ENCODE data around the gene FBN2. TPM values are rescaled to one million over a fixed set of nuclear protein-coding genes. Genes with fewer than 3 reads are reported as not detected.

FBN2 gene
- polyA plus RNA-seq, 1 donor from 2014 or later, result 1.6 TPM

DNA sequence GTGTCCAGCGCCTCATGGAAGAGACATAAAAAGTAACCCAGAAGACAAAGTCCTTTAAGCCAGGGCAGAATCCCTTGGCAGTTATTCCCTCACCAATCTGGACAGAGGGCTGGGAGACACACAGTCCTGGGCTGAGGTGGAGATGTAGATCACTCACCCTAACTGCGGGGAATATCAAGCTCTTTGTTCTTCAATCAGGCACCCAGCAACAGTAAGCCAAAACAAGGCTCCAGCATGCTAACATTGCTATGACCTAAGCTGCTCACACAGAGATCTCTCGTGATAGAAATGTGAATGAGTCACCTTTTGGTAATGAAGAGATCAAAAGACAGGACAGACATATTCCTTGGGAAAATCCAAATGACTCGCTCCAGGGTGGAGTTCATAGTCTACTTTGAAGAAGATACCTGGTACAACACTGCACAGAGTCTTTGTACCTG is 101.3 kb downstream of the FBN2 start:
- no peaks in the 10 kb centered on the region for H3K27me3 ChIP-seq (ENCODE audit: insufficient read depth, low read depth, low read length)
- no peak overlapping the region for H2AFZ ChIP-seq (ENCODE audit: low read depth, low read length)
- no peaks in the 10 kb centered on the region for H3K36me3 ChIP-seq (ENCODE audit: insufficient read depth, low read length)
- no peaks in the 10 kb centered on the region for H3F3A ChIP-seq (ENCODE audit: insufficient read depth, low read length, poor library complexity, severe bottlenecking)
- H3K4me2 ChIP-seq (ENCODE audit: low read length), result no peak overlapping the region
- H3K79me2 ChIP-seq (replicated peaks; ENCODE audit: insufficient read depth, low read length), result no peaks in the 10 kb centered on the region
- TF ChIP-seq EP300 (conservative IDR thresholded peaks at IDR 0.05; ENCODE audit: poor library complexity, severe bottlenecking) (no peak), TAF1 (IDR thresholded peaks at IDR 0.05; ENCODE audit: low read depth) (no peak), EZH2 (IDR thresholded peaks at IDR 0.05; ENCODE audit: borderline replicate concordance, insufficient read depth, low read length, poor library complexity, severe bottlenecking) (no peak), RAD21 (conservative IDR thresholded peaks at IDR 0.05) (no peak), POLR2AphosphoS5 (IDR thresholded peaks at IDR 0.05) (no peak), SMC3 (conservative IDR thresholded peaks at IDR 0.05; ENCODE audit: poor library complexity) (no peak), MXI1 (conservative IDR thresholded peaks at IDR 0.05; ENCODE audit: poor library complexity, severe bottlenecking) (no peak)
- TF ChIP-seq, protein P1, sequence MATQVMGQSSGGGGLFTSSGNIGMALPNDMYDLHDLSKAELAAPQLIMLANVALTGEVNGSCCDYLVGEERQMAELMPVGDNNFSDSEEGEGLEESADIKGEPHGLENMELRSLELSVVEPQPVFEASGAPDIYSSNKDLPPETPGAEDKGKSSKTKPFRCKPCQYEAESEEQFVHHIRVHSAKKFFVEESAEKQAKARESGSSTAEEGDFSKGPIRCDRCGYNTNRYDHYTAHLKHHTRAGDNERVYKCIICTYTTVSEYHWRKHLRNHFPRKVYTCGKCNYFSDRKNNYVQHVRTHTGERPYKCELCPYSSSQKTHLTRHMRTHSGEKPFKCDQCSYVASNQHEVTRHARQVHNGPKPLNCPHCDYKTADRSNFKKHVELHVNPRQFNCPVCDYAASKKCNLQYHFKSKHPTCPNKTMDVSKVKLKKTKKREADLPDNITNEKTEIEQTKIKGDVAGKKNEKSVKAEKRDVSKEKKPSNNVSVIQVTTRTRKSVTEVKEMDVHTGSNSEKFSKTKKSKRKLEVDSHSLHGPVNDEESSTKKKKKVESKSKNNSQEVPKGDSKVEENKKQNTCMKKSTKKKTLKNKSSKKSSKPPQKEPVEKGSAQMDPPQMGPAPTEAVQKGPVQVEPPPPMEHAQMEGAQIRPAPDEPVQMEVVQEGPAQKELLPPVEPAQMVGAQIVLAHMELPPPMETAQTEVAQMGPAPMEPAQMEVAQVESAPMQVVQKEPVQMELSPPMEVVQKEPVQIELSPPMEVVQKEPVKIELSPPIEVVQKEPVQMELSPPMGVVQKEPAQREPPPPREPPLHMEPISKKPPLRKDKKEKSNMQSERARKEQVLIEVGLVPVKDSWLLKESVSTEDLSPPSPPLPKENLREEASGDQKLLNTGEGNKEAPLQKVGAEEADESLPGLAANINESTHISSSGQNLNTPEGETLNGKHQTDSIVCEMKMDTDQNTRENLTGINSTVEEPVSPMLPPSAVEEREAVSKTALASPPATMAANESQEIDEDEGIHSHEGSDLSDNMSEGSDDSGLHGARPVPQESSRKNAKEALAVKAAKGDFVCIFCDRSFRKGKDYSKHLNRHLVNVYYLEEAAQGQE (IDR thresholded peaks at IDR 0.05; ENCODE audit: borderline replicate concordance), result no peak
- TF ChIP-seq, protein P2, sequence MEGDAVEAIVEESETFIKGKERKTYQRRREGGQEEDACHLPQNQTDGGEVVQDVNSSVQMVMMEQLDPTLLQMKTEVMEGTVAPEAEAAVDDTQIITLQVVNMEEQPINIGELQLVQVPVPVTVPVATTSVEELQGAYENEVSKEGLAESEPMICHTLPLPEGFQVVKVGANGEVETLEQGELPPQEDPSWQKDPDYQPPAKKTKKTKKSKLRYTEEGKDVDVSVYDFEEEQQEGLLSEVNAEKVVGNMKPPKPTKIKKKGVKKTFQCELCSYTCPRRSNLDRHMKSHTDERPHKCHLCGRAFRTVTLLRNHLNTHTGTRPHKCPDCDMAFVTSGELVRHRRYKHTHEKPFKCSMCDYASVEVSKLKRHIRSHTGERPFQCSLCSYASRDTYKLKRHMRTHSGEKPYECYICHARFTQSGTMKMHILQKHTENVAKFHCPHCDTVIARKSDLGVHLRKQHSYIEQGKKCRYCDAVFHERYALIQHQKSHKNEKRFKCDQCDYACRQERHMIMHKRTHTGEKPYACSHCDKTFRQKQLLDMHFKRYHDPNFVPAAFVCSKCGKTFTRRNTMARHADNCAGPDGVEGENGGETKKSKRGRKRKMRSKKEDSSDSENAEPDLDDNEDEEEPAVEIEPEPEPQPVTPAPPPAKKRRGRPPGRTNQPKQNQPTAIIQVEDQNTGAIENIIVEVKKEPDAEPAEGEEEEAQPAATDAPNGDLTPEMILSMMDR (IDR thresholded peaks at IDR 0.05; ENCODE audit: poor library complexity, severe bottlenecking), result no peak
- no peak overlapping the region for H3K4me3 ChIP-seq (ENCODE audit: low read length)
- no peaks in the 10 kb centered on the region for H3K9me3 ChIP-seq (ENCODE audit: low read length)
- H3K27ac ChIP-seq (ENCODE audit: low read length), result no peak overlapping the region
- H3K9ac ChIP-seq (ENCODE audit: low read length), result no peak overlapping the region
- H4K20me1 ChIP-seq (ENCODE audit: insufficient read depth), result no peaks in the 10 kb centered on the region
- no peaks in the 10 kb centered on the region for H3K9me2 ChIP-seq (ENCODE audit: insufficient read depth, low read length)

DNA sequence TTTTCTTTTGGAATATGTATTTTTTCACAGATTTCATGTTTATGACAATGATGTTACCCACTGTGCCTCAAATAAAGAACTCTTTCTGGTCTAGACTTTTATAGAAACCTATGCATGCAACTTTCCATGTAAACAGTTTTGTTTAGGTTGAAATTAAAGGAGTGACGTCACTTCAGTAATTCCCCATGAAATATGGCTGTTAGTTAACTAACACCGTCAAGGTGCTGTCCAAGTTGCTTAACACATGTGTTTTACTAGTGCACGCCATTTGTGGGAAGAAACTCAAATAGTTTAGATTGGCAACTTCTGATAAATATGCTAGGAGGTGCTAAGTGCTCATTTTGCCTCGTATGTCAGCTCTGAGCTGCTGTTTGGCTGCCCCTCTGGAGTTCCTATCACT is 102.2 kb downstream of the FBN2 start:
- Histone ChIP-seq H3K9me2 (ENCODE audit: insufficient read depth, low read length) (no peaks in the 10 kb centered on the region), H4K20me1 (ENCODE audit: insufficient read depth) (no peaks in the 10 kb centered on the region), H3K4me3 (ENCODE audit: low read length) (no peak overlapping the region), H3K9ac (ENCODE audit: low read length) (no peak overlapping the region), H3K4me2 (ENCODE audit: low read length) (no peak overlapping the region), H3K36me3 (ENCODE audit: insufficient read depth, low read length) (no peaks in the 10 kb centered on the region), H3K9me3 (ENCODE audit: low read length) (no peaks in the 10 kb centered on the region), H3F3A (ENCODE audit: insufficient read depth, low read length, poor library complexity, severe bottlenecking) (no peaks in the 10 kb centered on the region), H3K79me2 (replicated peaks; ENCODE audit: insufficient read depth, low read length) (no peaks in the 10 kb centered on the region), H3K27ac (ENCODE audit: low read length) (no peak overlapping the region), H2AFZ (ENCODE audit: low read depth, low read length) (no peak overlapping the region), H3K27me3 (ENCODE audit: insufficient read depth, low read depth, low read length) (no peaks in the 10 kb centered on the region)
- TF ChIP-seq POLR2AphosphoS5 (IDR thresholded peaks at IDR 0.05) (no peak), EZH2 (IDR thresholded peaks at IDR 0.05; ENCODE audit: borderline replicate concordance, insufficient read depth, low read length, poor library complexity, severe bottlenecking) (no peak), RAD21 (conservative IDR thresholded peaks at IDR 0.05) (no peak), MXI1 (conservative IDR thresholded peaks at IDR 0.05; ENCODE audit: poor library complexity, severe bottlenecking) (no peak)
